GM19099 (cell line): ENCODE measurements around the gene KCTD13.

Experiments
- POLR2A ChIP-seq: IDR thresholded peaks from 3 replicates; pipeline ENCODE4 v1.6.1; 2011; ENCODE audit warnings: low read depth; ENCODE audit not compliant: insufficient read length; ENCODE audit errors: extremely low read depth

Gene KCTD13

GRCh38 chr16:29900102-29900887 lies 25.7 kb downstream of the KCTD13 start, which contains the start of gene ASPHD1:
Gene ASPHD1 (plus strand): TSS chr16:29900488. CDS start chr16:29900972, 484 bp downstream.
- TF ChIP-seq POLR2A: no peak

GRCh38 chr16:29899516-29900101 lies 26.4 kb downstream of the KCTD13 start, which contains the start of gene SEZ6L2:
Gene SEZ6L2 (minus strand): TSS chr16:29899550. CDS start chr16:29899019, 531 bp downstream.
- no peak for TF ChIP-seq POLR2A

GRCh38 chr16:29898804-29899515 lies 27.1 kb downstream of the KCTD13 start:
- TF ChIP-seq POLR2A: no peak

- no peak for TF ChIP-seq POLR2A
Observed at GRCh38 chr16:29898135-29898803, 27.8 kb downstream of the KCTD13 start.

- TF ChIP-seq POLR2A: no peak
Observed at GRCh38 chr16:29897333-29897732, 28.7 kb downstream of the KCTD13 start.

- no peak for TF ChIP-seq POLR2A
Observed at GRCh38 chr16:29896841-29897240, 29.2 kb downstream of the KCTD13 start.

- no peak for TF ChIP-seq POLR2A
Observed at GRCh38 chr16:29894352-29894751, 31.7 kb downstream of the KCTD13 start.

GRCh38 chr16:29893553-29893952 lies 32.5 kb downstream of the KCTD13 start:
- TF ChIP-seq POLR2A: no peak

- TF ChIP-seq POLR2A: no peak
Observed at GRCh38 chr16:29892458-29892813, 33.6 kb downstream of the KCTD13 start.

- no peak for TF ChIP-seq POLR2A
Observed at GRCh38 chr16:29891525-29892457, 34.2 kb downstream of the KCTD13 start.

GRCh38 chr16:29883987-29884386 lies 42.0 kb downstream of the KCTD13 start:
- no peak for TF ChIP-seq POLR2A

- no peak for TF ChIP-seq POLR2A
Observed at GRCh38 chr16:29881050-29881449, 45.0 kb downstream of the KCTD13 start.

GRCh38 chr16:29878172-29878571 lies 47.9 kb downstream of the KCTD13 start:
- TF ChIP-seq POLR2A: no peak
